Measurements from ENCODE around the gene MAZ. TPM values are rescaled to one million over a fixed set of nuclear protein-coding genes. Genes with fewer than 3 reads are reported as not detected.
"Not testable (repeated sequence)": the region's sequence is repeated elsewhere in the genome, so short reads cannot be mapped to it uniquely, and the experiment has no call there.

Gene MAZ
- total RNA-seq, 1 donor from 2014 or later, result 120 TPM

DNA sequence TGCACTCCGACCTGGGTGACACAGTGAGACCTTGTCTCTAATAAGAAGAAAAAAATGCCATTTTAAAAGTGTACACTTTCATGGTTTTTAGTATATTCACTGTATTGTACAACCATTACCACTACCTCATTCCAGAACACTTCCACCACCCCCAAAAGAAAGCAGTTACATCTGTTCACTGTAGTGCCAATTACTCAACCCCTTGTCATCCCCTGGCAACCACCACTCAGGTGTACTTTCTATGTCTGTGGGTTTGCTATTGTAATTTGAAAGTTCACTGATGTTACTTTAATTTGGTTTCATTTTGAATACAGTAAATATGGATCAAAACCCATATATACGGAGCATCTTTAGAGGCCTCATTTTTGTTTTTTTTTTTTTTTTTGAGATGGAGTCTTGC is 22.2 kb upstream of the MAZ start:
- no peaks in the 10 kb centered on the region for H3K36me3 Mint-ChIP-seq

GRCh38 chr16:29784901-29785500 is 21.3 kb upstream of the MAZ start:
- H3K9me3 Mint-ChIP-seq, result peaks cover 2% of the 10 kb centered on the region
- no peaks in the 10 kb centered on the region for H3K79me2 ChIP-seq (ENCODE audit: low read depth)
- H3K27me3 Mint-ChIP-seq (ENCODE audit: insufficient read depth, low read depth), result peaks cover 13% of the 10 kb centered on the region
- H3K4me1 Mint-ChIP-seq, result peaks cover 15% of the 10 kb centered on the region
- H3K4me2 ChIP-seq, result peak overlapping the region; percentile 65
- H3K27ac Mint-ChIP-seq, result no peak overlapping the region
- H2AFZ ChIP-seq (replicated peaks), result peak overlapping the region; percentile 96
- no peak for TF ChIP-seq EZH2 (IDR thresholded peaks at IDR 0.05)
- TF ChIP-seq, protein P1, sequence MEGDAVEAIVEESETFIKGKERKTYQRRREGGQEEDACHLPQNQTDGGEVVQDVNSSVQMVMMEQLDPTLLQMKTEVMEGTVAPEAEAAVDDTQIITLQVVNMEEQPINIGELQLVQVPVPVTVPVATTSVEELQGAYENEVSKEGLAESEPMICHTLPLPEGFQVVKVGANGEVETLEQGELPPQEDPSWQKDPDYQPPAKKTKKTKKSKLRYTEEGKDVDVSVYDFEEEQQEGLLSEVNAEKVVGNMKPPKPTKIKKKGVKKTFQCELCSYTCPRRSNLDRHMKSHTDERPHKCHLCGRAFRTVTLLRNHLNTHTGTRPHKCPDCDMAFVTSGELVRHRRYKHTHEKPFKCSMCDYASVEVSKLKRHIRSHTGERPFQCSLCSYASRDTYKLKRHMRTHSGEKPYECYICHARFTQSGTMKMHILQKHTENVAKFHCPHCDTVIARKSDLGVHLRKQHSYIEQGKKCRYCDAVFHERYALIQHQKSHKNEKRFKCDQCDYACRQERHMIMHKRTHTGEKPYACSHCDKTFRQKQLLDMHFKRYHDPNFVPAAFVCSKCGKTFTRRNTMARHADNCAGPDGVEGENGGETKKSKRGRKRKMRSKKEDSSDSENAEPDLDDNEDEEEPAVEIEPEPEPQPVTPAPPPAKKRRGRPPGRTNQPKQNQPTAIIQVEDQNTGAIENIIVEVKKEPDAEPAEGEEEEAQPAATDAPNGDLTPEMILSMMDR (IDR thresholded peaks at IDR 0.05), result peak; percentile 84
- TF ChIP-seq EZH2phosphoT487 (IDR thresholded peaks at IDR 0.05), result peak; percentile 47
- H3K36me3 Mint-ChIP-seq, result no peaks in the 10 kb centered on the region
- H3K9ac ChIP-seq, result no peak overlapping the region
- peak overlapping the region; percentile 26 for H3K4me3 ChIP-seq
- no peak overlapping the region for H3K27ac ChIP-seq
- H3K27me3 ChIP-seq, result no peaks in the 10 kb centered on the region
- peaks cover 11% of the 10 kb centered on the region for H3F3A ChIP-seq (ENCODE audit: low read depth)
- H3K36me3 ChIP-seq, result no peaks in the 10 kb centered on the region
- no peak overlapping the region for H3K4me3 Mint-ChIP-seq
- no peaks in the 10 kb centered on the region for H3K9me3 ChIP-seq (ENCODE audit: low read depth)
- peak; percentile 90 for DNase-seq (ENCODE audit: low spot score)
- H4K20me1 ChIP-seq (ENCODE audit: low read depth), result no peaks in the 10 kb centered on the region
- peaks cover 5% of the 10 kb centered on the region for H3K4me1 ChIP-seq

More for the DNA sequence above, 22.2 kb upstream of the MAZ start:
- H4K20me1 ChIP-seq (ENCODE audit: low read depth), result no peaks in the 10 kb centered on the region
- no peak overlapping the region for H3K27ac ChIP-seq
- H3K4me2 ChIP-seq, result no peak overlapping the region
- H3K36me3 ChIP-seq, result no peaks in the 10 kb centered on the region
- peaks cover 2% of the 10 kb centered on the region for H3K9me3 Mint-ChIP-seq
- TF ChIP-seq, protein P1 (IDR thresholded peaks at IDR 0.05), result no peak
- TF ChIP-seq EZH2 (IDR thresholded peaks at IDR 0.05), result no peak
- no peak for TF ChIP-seq EZH2phosphoT487 (IDR thresholded peaks at IDR 0.05)
- H3K27me3 Mint-ChIP-seq (ENCODE audit: insufficient read depth, low read depth), result peaks cover 13% of the 10 kb centered on the region
- H3K9me3 ChIP-seq (ENCODE audit: low read depth), result no peaks in the 10 kb centered on the region
- no peaks in the 10 kb centered on the region for H3K4me1 ChIP-seq
- H3K4me3 Mint-ChIP-seq, result no peak overlapping the region
- H3K4me3 ChIP-seq, result no peak overlapping the region
- no peaks in the 10 kb centered on the region for H3K79me2 ChIP-seq (ENCODE audit: low read depth)
- DNase-seq (ENCODE audit: low spot score), result no peak
- H3K27ac Mint-ChIP-seq, result no peak overlapping the region
- peaks cover 6% of the 10 kb centered on the region for H3F3A ChIP-seq (ENCODE audit: low read depth)
- H2AFZ ChIP-seq (replicated peaks), result no peak overlapping the region
- H3K9ac ChIP-seq, result no peak overlapping the region
- H3K27me3 ChIP-seq, result peaks cover 3% of the 10 kb centered on the region
- peaks cover 12% of the 10 kb centered on the region for H3K4me1 Mint-ChIP-seq

- H3K9ac ChIP-seq; H3K36me3 ChIP-seq; DNase-seq (ENCODE audit: low spot score); H4K20me1 ChIP-seq (ENCODE audit: low read depth); H3K27me3 Mint-ChIP-seq (ENCODE audit: insufficient read depth, low read depth); H3K9me3 ChIP-seq (ENCODE audit: low read depth); H3K4me3 ChIP-seq; H3K27me3 ChIP-seq; H3K36me3 Mint-ChIP-seq; H3K27ac Mint-ChIP-seq; H3K27ac ChIP-seq; H3K9me3 Mint-ChIP-seq; H3K4me2 ChIP-seq; H2AFZ ChIP-seq (replicated peaks); H3K4me3 Mint-ChIP-seq: not testable (repeated sequence)
- Histone ChIP-seq H3K4me1 (peaks cover 12% of the 10 kb centered on the region), H3F3A (ENCODE audit: low read depth) (peaks cover 14% of the 10 kb centered on the region), H3K79me2 (ENCODE audit: low read depth) (peaks cover 16% of the 10 kb centered on the region)
- H3K4me1 Mint-ChIP-seq, result peaks cover 24% of the 10 kb centered on the region
Measured at GRCh38 chr16:29787155-29787554, 19.2 kb upstream of the MAZ start.

GRCh38 chr16:29789775-29790182 is 16.6 kb upstream of the MAZ start:
- Mint-ChIP-seq H3K27me3 (ENCODE audit: insufficient read depth, low read depth) (peaks cover 8% of the 10 kb centered on the region), H3K36me3 (peaks cover 9% of the 10 kb centered on the region), H3K27ac (peak overlapping the region; percentile 98), H3K9me3 (peaks cover 2% of the 10 kb centered on the region), H3K4me1 (peaks cover 35% of the 10 kb centered on the region), H3K4me3 (peak overlapping the region; percentile 97)
- DNase-seq (ENCODE audit: low spot score), result no peak
- peaks cover 18% of the 10 kb centered on the region for H3K4me1 ChIP-seq
- peaks cover 24% of the 10 kb centered on the region for H4K20me1 ChIP-seq (ENCODE audit: low read depth)
- H2AFZ ChIP-seq (replicated peaks), result peak overlapping the region; percentile 85
- H3K4me2 ChIP-seq, result peak overlapping the region; percentile 90
- H3K27ac ChIP-seq, result no peak overlapping the region
- no peak for TF ChIP-seq EZH2phosphoT487 (IDR thresholded peaks at IDR 0.05)
- no peak for TF ChIP-seq EZH2 (IDR thresholded peaks at IDR 0.05)
- TF ChIP-seq, protein P1 (IDR thresholded peaks at IDR 0.05), result no peak
- H3K9me3 ChIP-seq (ENCODE audit: low read depth), result no peaks in the 10 kb centered on the region
- peak overlapping the region; percentile 95 for H3K4me3 ChIP-seq
- peak overlapping the region; percentile 40 for H3K9ac ChIP-seq
- H3F3A ChIP-seq (ENCODE audit: low read depth), result peaks cover 14% of the 10 kb centered on the region
- no peaks in the 10 kb centered on the region for H3K27me3 ChIP-seq
- no peaks in the 10 kb centered on the region for H3K36me3 ChIP-seq
- H3K79me2 ChIP-seq (ENCODE audit: low read depth), result peaks cover 42% of the 10 kb centered on the region
